Subcutaneous abdominal adipose tissue (tissue), 5 donors: ENCODE data around the gene PSG5.
A peak's percentile ranks its signal among the peaks of the same experiment; 100 is the strongest.
"Not testable (repeated sequence)": the region's sequence is repeated elsewhere in the genome, so short reads cannot be mapped to it uniquely, and the experiment has no call there.

ENCODE experiments used
- H3K27ac ChIP-seq: one replicate; pipeline ENCODE4 v1.7.0; 2013; ENCODE audit warnings: low read depth, mild to moderate bottlenecking, inconsistent platforms, low read length, moderate library complexity
- H3K27me3 ChIP-seq, 5 donors: one replicate each; pipeline ENCODE4 v1.7.0; 2013; ENCODE audit warnings: low read length in 5 of 5, inconsistent platforms in 1 of 5; ENCODE audit not compliant: control insufficient read depth in 5 of 5, insufficient read depth in 4 of 5
- H3K36me3 ChIP-seq, 5 donors: one replicate each; pipeline ENCODE4 v1.7.0; 2013; ENCODE audit warnings: low read length in 5 of 5; ENCODE audit not compliant: control insufficient read depth in 5 of 5, insufficient read depth in 5 of 5
- H3K4me1 ChIP-seq, 5 donors: one replicate each; pipeline ENCODE4 v1.7.0; 2013; ENCODE audit warnings: low read length in 5 of 5, mild to moderate bottlenecking in 3 of 5, moderate library complexity in 1 of 5; ENCODE audit not compliant: control insufficient read depth in 5 of 5, insufficient read depth in 5 of 5
- H3K4me3 ChIP-seq, 5 donors: one replicate each; pipeline ENCODE4 v1.7.0; 2013; ENCODE audit warnings: low read length in 5 of 5, low read depth in 1 of 5
- H3K9ac ChIP-seq, 5 donors: one replicate each; pipeline ENCODE4 v1.7.0; 2013; ENCODE audit warnings: low read length in 5 of 5, mild to moderate bottlenecking in 4 of 5, moderate library complexity in 3 of 5
- H3K9me3 ChIP-seq, 5 donors: one replicate each; pipeline ENCODE4 v1.7.0; 2013; ENCODE audit warnings: low read length in 5 of 5; ENCODE audit not compliant: control insufficient read depth in 5 of 5
- donor health status: healthy.
- donor health status: healthy.
- donor health status: healthy.
- donor health status: healthy.
- donor health status: healthy.

The PSG5 gene

GRCh38 chr19:43186311-43186935 is at the start of gene PSG5:
Gene PSG5 (minus strand): TSS chr19:43186536. CDS start chr19:43186405, 131 bp downstream.
- not testable (repeated sequence) for H3K4me1 ChIP-seq, H3K9me3 ChIP-seq, H3K36me3 ChIP-seq, H3K27ac ChIP-seq, H3K27me3 ChIP-seq, H3K9ac ChIP-seq, H3K4me3 ChIP-seq

GRCh38 chr19:43235686-43236085 is 49.4 kb upstream of the PSG5 start:
- not testable (repeated sequence) for H3K4me3 ChIP-seq, H3K27ac ChIP-seq, H3K9me3 ChIP-seq, H3K36me3 ChIP-seq, H3K27me3 ChIP-seq, H3K9ac ChIP-seq, H3K4me1 ChIP-seq

GRCh38 chr19:43229315-43229714 is 43.0 kb upstream of the PSG5 start:
- Histone ChIP-seq H3K9me3 (peaks cover 0 to 41% (median 34%) of the 10 kb centered on the region in 5 donors), H3K27ac (no peak overlapping the region), H3K9ac (no peak overlapping the region), H3K4me3 (peak overlapping the region in 1 of 5 donors; percentile 37), H3K4me1 (no peaks in the 10 kb centered on the region), H3K36me3 (no peaks in the 10 kb centered on the region), H3K27me3 (no peaks in the 10 kb centered on the region)

- H3K9ac ChIP-seq, H3K4me1 ChIP-seq, H3K36me3 ChIP-seq, H3K27me3 ChIP-seq, H3K27ac ChIP-seq: not testable (repeated sequence)
- Histone ChIP-seq H3K9me3 (peaks cover 0 to 41% (median 34%) of the 10 kb centered on the region in 5 donors), H3K4me3 (peak overlapping the region in 1 of 5 donors; percentile 8)
Measured at GRCh38 chr19:43228730-43229129, 42.4 kb upstream of the PSG5 start.

GRCh38 chr19:43226986-43227385 is 40.6 kb upstream of the PSG5 start:
- not testable (repeated sequence) for H3K9ac ChIP-seq, H3K36me3 ChIP-seq, H3K27me3 ChIP-seq, H3K27ac ChIP-seq, H3K4me1 ChIP-seq
- H3K9me3 ChIP-seq = peaks cover 0 to 41% (median 34%) of the 10 kb centered on the region in 5 donors
- peak overlapping the region in 1 of 5 donors; percentile 22 for H3K4me3 ChIP-seq

- Histone ChIP-seq H3K27me3 (no peaks in the 10 kb centered on the region), H3K4me1 (no peaks in the 10 kb centered on the region), H3K4me3 (no peak overlapping the region), H3K9ac (no peak overlapping the region), H3K27ac (no peak overlapping the region), H3K9me3 (peaks cover 0 to 32% (median 26%) of the 10 kb centered on the region in 5 donors), H3K36me3 (no peaks in the 10 kb centered on the region)
Measured at GRCh38 chr19:43224855-43225253, 38.5 kb upstream of the PSG5 start.

- not testable (repeated sequence) for H3K4me1 ChIP-seq, H3K27ac ChIP-seq, H3K27me3 ChIP-seq, H3K36me3 ChIP-seq, H3K9ac ChIP-seq, H3K4me3 ChIP-seq
- H3K9me3 ChIP-seq = peaks cover 0 to 28% (median 21%) of the 10 kb centered on the region in 5 donors
Measured at GRCh38 chr19:43224201-43224854, 38.0 kb upstream of the PSG5 start.

GRCh38 chr19:43221891-43222290 is 35.6 kb upstream of the PSG5 start:
- not testable (repeated sequence) for H3K27me3 ChIP-seq, H3K9me3 ChIP-seq, H3K4me1 ChIP-seq, H3K4me3 ChIP-seq, H3K27ac ChIP-seq, H3K36me3 ChIP-seq, H3K9ac ChIP-seq

GRCh38 chr19:43219136-43219535 is 32.8 kb upstream of the PSG5 start:
- H3K4me3 ChIP-seq, H3K9me3 ChIP-seq, H3K4me1 ChIP-seq, H3K27me3 ChIP-seq, H3K9ac ChIP-seq, H3K27ac ChIP-seq, H3K36me3 ChIP-seq: not testable (repeated sequence)

- H3K27ac ChIP-seq, H3K4me3 ChIP-seq, H3K9me3 ChIP-seq, H3K9ac ChIP-seq, H3K36me3 ChIP-seq, H3K27me3 ChIP-seq, H3K4me1 ChIP-seq: not testable (repeated sequence)
Measured at GRCh38 chr19:43215881-43216280, 29.5 kb upstream of the PSG5 start.
